PC-3 (cell line): ENCODE results near the gene DGKI. TPM values are rescaled to one million over a fixed set of nuclear protein-coding genes. Genes with fewer than 3 reads are reported as not detected.

ENCODE experiments used
- ATAC-seq: fragments of 200-7000 bp; cut with Tn5 transposase; 2 replicates; pipeline ENCODE4 v1.9.1; 2020; ENCODE audit warnings: mild to moderate bottlenecking, moderate library complexity
- BruUV-seq: library from RNA; stranded (reverse); fragments of 400-500 nt; replicated peaks from 2 replicates; lab custom pipeline; 2021; lab: Mats Ljungman, UMichigan
- CTCF ChIA-PET: fragments of 300-600 bp; sonication (Branson Sonifier 250); formaldehyde crosslinking; loops from one replicate; lab custom pipeline; 2022; ENCODE audit warnings: antibody characterized with exemption; lab: Charles Lee
- POLR2A ChIA-PET: fragments of 300-600 bp; sonication (Branson Sonifier 250); formaldehyde crosslinking; loops from one replicate; lab custom pipeline; 2022; ENCODE audit warnings: antibody characterized with exemption; ENCODE audit not compliant: unreplicated experiment; lab: Charles Lee
- DNase-seq: peaks from one replicate; pipeline ENCODE4 v3.0.0-alpha.2; 2015
- H2AFZ ChIP-seq: fragments of 300-600 bp; sonication (generic); 2 replicates; pipeline ENCODE4 v1.6.0; 2016; ENCODE audit warnings: antibody characterized with exemption, low read length
- H3F3A ChIP-seq: fragments of 300-600 bp; sonication (generic); one replicate; pipeline ENCODE4 v1.6.0; 2017; ENCODE audit warnings: antibody characterized with exemption, low read length, control low read depth, mild to moderate bottlenecking; ENCODE audit not compliant: unreplicated experiment
- H3K27ac ChIP-seq: fragments of 300-600 bp; sonication (generic); 2 replicates; pipeline ENCODE4 v1.5.1; 2016; ENCODE audit warnings: mild to moderate bottlenecking, low read length
- H3K27me3 ChIP-seq: fragments of 300-600 bp; sonication (generic); 2 replicates; pipeline ENCODE4 v1.6.1; 2016; ENCODE audit warnings: low read length, mixed read lengths
- H3K36me3 ChIP-seq: fragments of 300-600 bp; sonication (generic); 2 replicates; pipeline ENCODE4 v1.6.1; 2016; ENCODE audit warnings: low read depth, mixed run types, low read length, mixed read lengths
- H3K4me1 ChIP-seq: fragments of 300-600 bp; sonication (generic); 2 replicates; pipeline ENCODE4 v1.5.1; 2016; ENCODE audit warnings: low read length; ENCODE audit not compliant: insufficient read depth
- H3K4me2 ChIP-seq: fragments of 300-600 bp; sonication (generic); 2 replicates; pipeline ENCODE4 v1.6.0; 2016; ENCODE audit warnings: low read length
- H3K4me3 ChIP-seq: fragments of 300-600 bp; sonication (generic); 2 replicates; pipeline ENCODE4 v1.5.1; 2016; ENCODE audit warnings: mild to moderate bottlenecking, low read length, mixed read lengths
- H3K79me2 ChIP-seq: fragments of 300-600 bp; sonication (generic); 2 replicates; pipeline ENCODE4 v1.6.1; 2017; ENCODE audit warnings: low read length, mixed read lengths
- H3K9ac ChIP-seq: fragments of 300-600 bp; sonication (generic); 2 replicates; pipeline ENCODE4 v1.6.0; 2016; ENCODE audit warnings: mild to moderate bottlenecking, low read length
- H3K9me2 ChIP-seq: fragments of 300-600 bp; sonication (generic); replicated peaks from 2 replicates; pipeline ENCODE4 v1.6.1; 2016; ENCODE audit warnings: mixed run types, low read length, mixed read lengths
- H3K9me3 ChIP-seq: fragments of 300-600 bp; sonication (generic); 2 replicates; pipeline ENCODE4 v1.6.1; 2016; ENCODE audit warnings: low read length, mixed read lengths
- H4K20me1 ChIP-seq: fragments of 300-600 bp; sonication (generic); 2 replicates; pipeline ENCODE4 v1.6.1; 2016; ENCODE audit warnings: low read length, mixed read lengths
- EZH2 ChIP-seq: fragments of 300-600 bp; sonication (generic); IDR thresholded peaks from one replicate; pipeline ENCODE4 v1.6.1; 2017; ENCODE audit warnings: antibody characterized with exemption, mild to moderate bottlenecking, low read length; ENCODE audit not compliant: unreplicated experiment
- EZH2phosphoT487 ChIP-seq: fragments of 300-600 bp; sonication (generic); IDR thresholded peaks from 2 replicates; pipeline ENCODE4 v1.6.1; 2018; ENCODE audit warnings: mild to moderate bottlenecking, antibody characterized with exemption, low read length, borderline replicate concordance
- intact Hi-C: fragments of 100-400 bp; cut with micrococcal nuclease; formaldehyde crosslinking; loops from 2 replicates; pipeline ENCODE4 v1.9.0; 2023
- total RNA-seq: library from RNA; depleted of rRNA; stranded (reverse); fragments of >200 nt; gene quantifications from 2 replicates; pipeline ENCODE4 v1.2.3, GENCODE V29; 2014
- TF ChIP-seq, protein P1 (sequence below): fragments of 300-600 bp; sonication (generic); conservative IDR thresholded peaks from 2 replicates; pipeline ENCODE4 v1.5.1; 2017; ENCODE audit warnings: antibody characterized with exemption, low read depth, mild to moderate bottlenecking, low read length

Gene DGKI
- total RNA-seq, 1 experiment from 2014 or later = not detected

DNA sequence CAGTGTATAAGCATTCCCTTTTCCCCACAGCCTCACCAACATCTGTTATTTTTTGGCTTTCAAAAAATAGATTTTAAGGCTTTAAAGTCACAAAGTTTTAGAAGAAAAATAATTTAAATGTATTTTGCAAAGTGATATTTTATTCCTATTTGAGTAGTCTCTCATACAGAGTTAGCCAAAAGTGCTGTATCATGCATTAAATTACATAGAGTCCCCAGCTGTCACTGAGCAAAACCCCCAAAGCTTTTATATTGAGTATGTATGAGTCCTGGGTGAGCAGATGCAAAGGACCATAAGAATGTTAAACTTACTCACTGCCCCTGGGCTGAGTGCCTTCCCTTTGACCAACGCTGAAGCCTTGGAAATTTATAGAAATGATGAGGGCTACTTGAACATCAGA, 432.9 kb downstream of the DGKI start:
- no peak overlapping the region for H2AFZ ChIP-seq
- ChIA-PET POLR2A (no interaction called here), CTCF (no interaction called here)
- H3K9ac ChIP-seq = no peak overlapping the region
- DNase-seq (no peak), ATAC-seq (no peak)
- H3K9me2 ChIP-seq = no peaks in the 10 kb centered on the region
- H3K4me1 ChIP-seq = no peaks in the 10 kb centered on the region
- intact Hi-C loops = no loop called here
- no peaks in the 10 kb centered on the region for H3F3A ChIP-seq
- H4K20me1 ChIP-seq = no peaks in the 10 kb centered on the region
- H3K4me3 ChIP-seq = no peak overlapping the region
- TF ChIP-seq, protein P1, sequence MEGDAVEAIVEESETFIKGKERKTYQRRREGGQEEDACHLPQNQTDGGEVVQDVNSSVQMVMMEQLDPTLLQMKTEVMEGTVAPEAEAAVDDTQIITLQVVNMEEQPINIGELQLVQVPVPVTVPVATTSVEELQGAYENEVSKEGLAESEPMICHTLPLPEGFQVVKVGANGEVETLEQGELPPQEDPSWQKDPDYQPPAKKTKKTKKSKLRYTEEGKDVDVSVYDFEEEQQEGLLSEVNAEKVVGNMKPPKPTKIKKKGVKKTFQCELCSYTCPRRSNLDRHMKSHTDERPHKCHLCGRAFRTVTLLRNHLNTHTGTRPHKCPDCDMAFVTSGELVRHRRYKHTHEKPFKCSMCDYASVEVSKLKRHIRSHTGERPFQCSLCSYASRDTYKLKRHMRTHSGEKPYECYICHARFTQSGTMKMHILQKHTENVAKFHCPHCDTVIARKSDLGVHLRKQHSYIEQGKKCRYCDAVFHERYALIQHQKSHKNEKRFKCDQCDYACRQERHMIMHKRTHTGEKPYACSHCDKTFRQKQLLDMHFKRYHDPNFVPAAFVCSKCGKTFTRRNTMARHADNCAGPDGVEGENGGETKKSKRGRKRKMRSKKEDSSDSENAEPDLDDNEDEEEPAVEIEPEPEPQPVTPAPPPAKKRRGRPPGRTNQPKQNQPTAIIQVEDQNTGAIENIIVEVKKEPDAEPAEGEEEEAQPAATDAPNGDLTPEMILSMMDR = no peak
- H3K27me3 ChIP-seq = peaks cover 28% of the 10 kb centered on the region
- H3K9me3 ChIP-seq = no peaks in the 10 kb centered on the region
- no peaks in the 10 kb centered on the region for H3K79me2 ChIP-seq
- H3K4me2 ChIP-seq = no peak overlapping the region
- H3K36me3 ChIP-seq = no peaks in the 10 kb centered on the region
- H3K27ac ChIP-seq = no peak overlapping the region
- no TSS peak for BruUV-seq

GRCh38 chr7:137411446-137411845, 435.3 kb downstream of the DGKI start:
- no peak overlapping the region for H3K4me3 ChIP-seq
- TF ChIP-seq, protein P1 = no peak
- TF ChIP-seq EZH2phosphoT487 = no peak
- no peak for TF ChIP-seq EZH2
- no peaks in the 10 kb centered on the region for H3F3A ChIP-seq
- no peak overlapping the region for H3K27ac ChIP-seq
- intact Hi-C loops = no loop called here
- no peaks in the 10 kb centered on the region for H3K36me3 ChIP-seq
- no peak overlapping the region for H2AFZ ChIP-seq
- ChIA-PET CTCF (no interaction called here), POLR2A (no interaction called here)
- H3K9ac ChIP-seq = no peak overlapping the region
- BruUV-seq = no TSS peak
- no peak overlapping the region for H3K4me2 ChIP-seq
- H3K4me1 ChIP-seq = no peaks in the 10 kb centered on the region
- no peaks in the 10 kb centered on the region for H4K20me1 ChIP-seq
- H3K27me3 ChIP-seq = peaks cover 43% of the 10 kb centered on the region
- DNase-seq = no peak
- H3K9me2 ChIP-seq = no peaks in the 10 kb centered on the region
- H3K9me3 ChIP-seq = no peaks in the 10 kb centered on the region
- H3K79me2 ChIP-seq = no peaks in the 10 kb centered on the region
- no peak for ATAC-seq

DNA sequence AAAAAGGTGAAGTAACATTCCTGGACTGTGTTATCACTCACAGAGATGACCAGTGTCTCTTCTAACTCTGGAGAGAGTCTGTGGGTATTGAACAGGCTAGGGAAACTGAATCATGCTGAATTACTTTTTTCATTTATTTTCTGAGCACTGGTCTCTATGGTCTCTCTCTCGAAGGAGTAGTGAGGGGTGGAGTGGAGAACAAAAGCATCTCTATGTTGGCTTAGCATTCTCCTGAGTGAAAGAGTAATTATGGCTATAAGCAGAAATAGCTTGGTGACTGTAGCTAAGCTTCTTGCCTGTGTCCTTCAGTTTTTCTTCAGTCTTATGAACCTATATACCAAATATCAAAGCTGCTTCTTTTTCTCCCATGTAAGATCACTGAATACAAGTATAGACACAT, 438.6 kb downstream of the DGKI start:
- peaks cover 48% of the 10 kb centered on the region for H3K27me3 ChIP-seq
- no peak overlapping the region for H3K4me2 ChIP-seq
- no peak overlapping the region for H3K4me3 ChIP-seq
- no peaks in the 10 kb centered on the region for H3K9me2 ChIP-seq
- H3F3A ChIP-seq = no peaks in the 10 kb centered on the region
- no TSS peak for BruUV-seq
- DNase-seq = no peak
- no peaks in the 10 kb centered on the region for H3K36me3 ChIP-seq
- H3K27ac ChIP-seq = no peak overlapping the region
- TF ChIP-seq, protein P1 = no peak
- no peak for TF ChIP-seq EZH2
- no peak for TF ChIP-seq EZH2phosphoT487
- H2AFZ ChIP-seq = no peak overlapping the region
- H3K4me1 ChIP-seq = no peaks in the 10 kb centered on the region
- POLR2A ChIA-PET = no interaction called here
- intact Hi-C loops = no loop called here
- no peak overlapping the region for H3K9ac ChIP-seq
- H3K79me2 ChIP-seq = no peaks in the 10 kb centered on the region
- H4K20me1 ChIP-seq = no peaks in the 10 kb centered on the region
- no peaks in the 10 kb centered on the region for H3K9me3 ChIP-seq
- CTCF ChIA-PET = no interaction called here
- ATAC-seq = no peak
